NCI-H2107 (cell line): ENCODE data around the gene OR6K2.

Experiments
- DNase-seq: peaks from one replicate; lab custom pipeline; 2025; lab: John Stamatoyannopoulos, UW

Gene OR6K2

GRCh38 chr1:158685085-158685484 is 15.4 kb downstream of the OR6K2 start:
- DNase-seq = no peak

GRCh38 chr1:158681606-158682005 is 18.8 kb downstream of the OR6K2 start:
- DNase-seq = no peak

- DNase-seq = no peak
Measured at GRCh38 chr1:158679289-158679688, 21.2 kb downstream of the OR6K2 start.

GRCh38 chr1:158675563-158676323 is 24.7 kb downstream of the OR6K2 start:
- no peak for DNase-seq

- no peak for DNase-seq
Measured at GRCh38 chr1:158674302-158674701, 26.1 kb downstream of the OR6K2 start.

DNA sequence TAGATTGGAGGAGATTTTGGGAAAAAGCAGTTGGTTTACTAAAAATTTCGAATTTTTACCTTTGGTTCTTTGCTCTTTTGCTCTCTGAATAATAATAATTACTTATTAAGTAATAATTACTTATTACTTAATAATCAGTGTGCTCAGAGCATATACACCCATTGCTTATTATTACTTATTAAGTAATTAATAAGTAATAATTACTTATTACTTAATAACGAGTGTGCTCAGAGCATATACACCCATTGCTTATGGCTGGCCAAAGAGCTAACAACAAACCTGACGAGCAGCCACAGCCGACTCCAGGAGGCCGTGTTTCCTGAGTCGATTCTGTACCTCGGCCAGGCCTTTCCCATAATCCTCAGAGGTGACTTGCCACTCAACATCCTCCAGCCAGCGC is 34.4 kb downstream of the OR6K2 start:
- DNase-seq = no peak

- no peak for DNase-seq
Measured at GRCh38 chr1:158654571-158654970, 45.9 kb downstream of the OR6K2 start.

- DNase-seq = no peak
Measured at GRCh38 chr1:158654086-158654485, 46.4 kb downstream of the OR6K2 start.

DNA sequence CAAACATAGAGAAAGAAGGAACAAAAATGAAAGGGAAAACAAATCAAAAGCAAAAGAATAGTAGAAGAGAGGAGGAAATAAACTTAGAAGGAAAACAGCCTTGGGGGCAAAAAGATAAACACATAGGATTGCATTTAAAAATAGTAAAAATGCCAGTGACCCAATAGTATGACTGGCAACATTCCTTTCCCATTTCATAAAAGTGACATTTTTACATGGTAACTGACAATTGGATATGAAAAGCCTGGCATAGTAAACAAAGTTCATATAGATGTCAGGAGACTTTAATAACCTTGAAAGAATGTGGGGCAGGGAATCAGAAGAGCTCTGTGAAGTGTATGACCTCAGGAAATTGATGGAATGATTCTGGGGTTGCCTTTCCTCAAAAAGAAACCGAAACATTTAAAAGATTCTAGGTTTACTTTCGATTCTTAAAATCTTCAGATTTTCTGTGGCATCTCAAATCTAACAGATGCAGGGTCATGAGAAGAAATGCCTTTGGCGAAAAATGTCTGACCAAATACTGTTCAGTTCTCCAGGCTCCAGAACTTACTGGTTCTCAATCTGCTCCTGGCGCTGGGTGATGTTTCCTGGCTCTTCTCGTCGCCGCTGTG is 47.6 kb downstream of the OR6K2 start:
- no peak for DNase-seq
